Omental fat pad (tissue), 4 donors: Measurements from ENCODE around the gene RPL37. TPM values are rescaled to one million over a fixed set of nuclear protein-coding genes. Genes with fewer than 3 reads are reported as not detected.

Experiments used
- ATAC-seq: fragments of 150-250 bp; one replicate; pipeline ENCODE4 v1.9.1; 2016; ENCODE audit warnings: mild to moderate bottlenecking, moderate library complexity; ENCODE audit not compliant: low FRiP score
- DNase-seq: peaks from one replicate; pipeline ENCODE4 v3.0.0-alpha.2; 2019; ENCODE audit warnings: low spot score
- small RNA-seq: library from RNA; depleted of rRNA; stranded (forward); fragments of <200 nt; gene quantifications from one replicate; pipeline ENCODE3, GENCODE V24; 2016
- total RNA-seq, 4 donors: library from RNA; depleted of rRNA; stranded (reverse); fragments of >200 nt; gene quantifications; one replicate each; pipeline ENCODE4 v1.1.0, GENCODE V29; 2016
- TF ChIP-seq, protein P1 (sequence below), 3 donors: fragments of 450-650 bp; IDR thresholded peaks; one replicate each; pipeline ENCODE4 v1.5.1; 2016 to 2017; ENCODE audit warnings: antibody characterized with exemption in 3 of 3, mild to moderate bottlenecking in 3 of 3, moderate library complexity in 2 of 3

Gene RPL37
- total RNA-seq, 4 donors from 2014 or later = 118 to 158 (median 149) TPM

DNA sequence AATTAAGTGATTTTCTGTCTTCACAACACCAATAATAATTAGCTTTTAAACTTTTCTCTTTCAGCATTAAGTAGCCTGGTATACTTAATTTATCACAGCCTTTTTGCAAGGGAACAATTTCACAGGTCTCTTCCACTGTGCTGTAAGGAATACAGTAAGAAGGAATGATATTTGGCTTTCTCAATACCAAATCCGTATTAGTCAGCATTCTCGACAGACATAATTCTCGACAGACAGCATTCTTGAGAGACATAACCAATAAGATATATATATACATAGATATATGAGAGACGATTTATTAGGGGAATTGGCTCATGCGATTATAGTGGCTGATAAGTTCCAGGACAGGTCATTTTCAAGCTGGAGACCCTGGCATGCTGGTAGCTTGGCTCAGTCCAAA lies 54.8 kb downstream of the RPL37 start:
- DNase-seq (no peak), ATAC-seq (no peak)
- TF ChIP-seq, protein P1, sequence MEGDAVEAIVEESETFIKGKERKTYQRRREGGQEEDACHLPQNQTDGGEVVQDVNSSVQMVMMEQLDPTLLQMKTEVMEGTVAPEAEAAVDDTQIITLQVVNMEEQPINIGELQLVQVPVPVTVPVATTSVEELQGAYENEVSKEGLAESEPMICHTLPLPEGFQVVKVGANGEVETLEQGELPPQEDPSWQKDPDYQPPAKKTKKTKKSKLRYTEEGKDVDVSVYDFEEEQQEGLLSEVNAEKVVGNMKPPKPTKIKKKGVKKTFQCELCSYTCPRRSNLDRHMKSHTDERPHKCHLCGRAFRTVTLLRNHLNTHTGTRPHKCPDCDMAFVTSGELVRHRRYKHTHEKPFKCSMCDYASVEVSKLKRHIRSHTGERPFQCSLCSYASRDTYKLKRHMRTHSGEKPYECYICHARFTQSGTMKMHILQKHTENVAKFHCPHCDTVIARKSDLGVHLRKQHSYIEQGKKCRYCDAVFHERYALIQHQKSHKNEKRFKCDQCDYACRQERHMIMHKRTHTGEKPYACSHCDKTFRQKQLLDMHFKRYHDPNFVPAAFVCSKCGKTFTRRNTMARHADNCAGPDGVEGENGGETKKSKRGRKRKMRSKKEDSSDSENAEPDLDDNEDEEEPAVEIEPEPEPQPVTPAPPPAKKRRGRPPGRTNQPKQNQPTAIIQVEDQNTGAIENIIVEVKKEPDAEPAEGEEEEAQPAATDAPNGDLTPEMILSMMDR (IDR thresholded peaks at IDR 0.05) = no peak

DNA sequence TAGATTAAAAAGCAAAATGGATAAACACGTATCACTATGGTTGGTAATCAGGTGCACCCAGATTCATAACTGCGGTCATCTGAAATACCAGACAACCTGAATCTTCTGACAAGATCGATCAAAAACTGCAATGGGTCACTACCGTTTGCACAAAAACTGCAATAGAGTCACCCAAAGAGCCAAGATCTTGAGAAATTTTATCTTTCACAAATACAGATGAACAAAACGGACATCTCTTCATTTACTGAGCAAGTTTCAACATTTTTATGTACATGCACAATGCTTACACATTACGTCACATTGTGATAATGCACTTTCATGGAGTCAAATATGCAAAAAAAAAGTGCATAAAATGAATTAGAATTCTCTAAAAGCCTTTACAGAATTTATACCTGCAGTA lies 55.5 kb downstream of the RPL37 start:
- ATAC-seq (no peak), DNase-seq (no peak)
- TF ChIP-seq, protein P1 (IDR thresholded peaks at IDR 0.05) = no peak

DNA sequence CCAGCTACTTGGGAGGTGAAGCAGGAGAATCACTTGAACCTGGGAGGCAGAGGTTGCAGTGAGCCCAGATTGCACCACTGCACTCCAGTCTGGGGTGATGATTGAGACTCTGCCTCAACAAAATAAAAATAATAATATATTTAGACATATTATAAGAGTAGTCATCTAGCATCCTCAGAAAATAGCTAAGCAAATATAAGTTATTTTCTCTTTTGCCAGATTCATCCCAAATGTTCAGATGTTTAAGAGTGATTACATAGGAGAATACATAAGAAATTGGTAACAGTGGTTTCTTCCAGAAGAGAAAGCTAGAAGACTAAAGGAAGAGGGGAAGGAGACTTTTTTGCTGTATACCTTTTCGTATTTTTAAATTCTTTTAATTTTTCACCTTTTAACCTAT lies 56.9 kb downstream of the RPL37 start:
- ATAC-seq (no peak), DNase-seq (no peak)
- TF ChIP-seq, protein P1 (IDR thresholded peaks at IDR 0.05) = no peak

DNA sequence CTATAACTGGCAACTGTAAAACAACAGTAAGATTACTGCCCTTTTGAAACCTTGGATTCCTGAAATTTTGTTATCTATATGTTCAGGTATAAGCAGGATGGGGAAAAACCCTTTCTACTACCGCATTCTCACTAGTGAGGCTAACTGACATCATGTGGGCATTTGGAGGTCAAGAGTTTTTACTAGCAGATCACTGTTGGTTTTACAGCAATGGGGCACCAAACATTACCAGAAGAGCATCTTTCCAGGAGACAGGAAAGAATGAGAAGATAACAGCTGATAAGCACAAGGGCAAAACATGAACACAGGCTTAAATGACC lies 58.4 kb downstream of the RPL37 start:
- TF ChIP-seq, protein P1 (IDR thresholded peaks at IDR 0.05) = no peak
- ATAC-seq = no peak
- DNase-seq = no peak

DNA sequence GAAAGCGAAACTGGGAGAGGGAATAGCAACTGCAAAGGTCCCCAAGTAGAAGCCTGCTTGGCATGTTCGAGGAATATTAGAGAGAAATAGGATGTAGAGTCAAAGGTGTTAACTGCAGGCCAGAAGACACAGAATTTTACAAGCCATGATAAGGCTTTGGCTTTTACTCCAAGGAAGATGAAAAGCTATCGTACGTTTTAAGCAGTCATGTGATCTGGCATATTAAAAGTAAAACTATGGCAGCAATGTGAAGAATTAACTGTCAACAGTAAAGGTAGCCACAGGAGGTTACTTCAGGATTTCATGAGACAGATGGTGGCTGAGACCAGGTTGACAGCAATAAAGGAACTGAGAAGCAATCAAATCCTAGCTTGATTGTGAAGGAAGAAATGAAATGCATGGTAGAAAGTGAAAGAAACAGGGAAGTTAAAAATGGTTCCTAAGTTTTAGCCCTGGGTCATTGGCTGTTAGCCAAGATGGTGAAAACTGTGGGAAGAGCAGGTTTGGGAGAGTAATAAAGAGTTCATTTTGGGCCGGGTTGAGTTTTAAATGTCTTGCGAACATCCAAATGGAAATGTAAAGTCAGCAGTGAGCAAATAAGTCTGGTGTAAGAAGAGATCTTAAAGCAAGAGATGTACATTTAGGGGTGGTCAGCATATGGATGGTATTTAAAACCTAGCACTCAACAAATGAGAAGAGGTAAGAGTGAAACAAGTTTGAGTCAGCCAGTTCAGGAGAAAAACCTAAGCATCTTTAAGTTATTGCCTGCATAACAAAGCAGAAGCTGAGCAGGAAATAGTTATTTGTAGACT lies 59.0 kb downstream of the RPL37 start:
- TF ChIP-seq, protein P1 (IDR thresholded peaks at IDR 0.05) = no peak
- ATAC-seq = no peak

More for the DNA sequence above, 59.0 kb downstream of the RPL37 start:
- no peak for DNase-seq

Small RNA genes lying within 50 kb of the gene (small RNA-seq; reads per million reads assigned to genes)
- gene RF00191 (not detected), gene SNORD72 (66.6 reads per million, percentile 96 among the genes with 10 or more reads in this experiment)

Other genes starting within 250 kb of the RPL37 start
- 10 to 100 TPM; 39.5 to 87.7 (median 46.4) TPM for gene PTGER4, start 155.3 kb downstream of the RPL37 start, total RNA-seq
- gene TTC33, start 79.3 kb downstream of the RPL37 start, total RNA-seq = 10 to 100 TPM in 1 of 4 donors, 1 to 10 TPM in 3; 8.3 to 15.4 (median 9.3) TPM
- 100 to 1,000 TPM in 1 of 4 donors, 10 to 100 TPM in 3; 67.1 to 120 (median 92.8) TPM for gene PRKAA1, start 36.8 kb downstream of the RPL37 start, total RNA-seq
- gene CARD6, start 6.1 kb upstream of the RPL37 start, total RNA-seq = 10 to 100 TPM; 16.1 to 37.0 (median 21.6) TPM
- 100 to 1,000 TPM; 694 to 893 (median 802) TPM for gene C7, start 74.3 kb upstream of the RPL37 start, total RNA-seq
- gene MROH2B, start 236.1 kb upstream of the RPL37 start, total RNA-seq = not detected